Measurements from ENCODE around the gene OXA1L.

DNA sequence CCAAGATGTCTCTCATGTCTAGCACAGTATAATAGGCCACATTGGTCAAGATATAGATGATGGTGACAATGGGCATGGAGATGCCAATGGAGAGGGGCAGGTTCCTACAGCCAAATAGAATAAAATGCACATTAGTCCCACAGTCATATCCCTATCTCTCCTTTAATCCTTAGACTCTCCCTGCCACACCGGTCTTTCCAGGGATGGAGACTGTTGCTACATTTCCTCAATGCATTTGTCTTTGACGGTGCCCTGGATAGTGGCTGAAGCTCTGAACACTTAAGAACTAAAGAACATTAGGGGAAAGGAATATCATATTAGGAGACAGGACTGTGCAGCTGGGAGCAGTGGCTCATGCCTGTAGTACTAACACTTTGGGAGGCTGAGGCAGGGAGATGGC is 9.7 kb downstream of the OXA1L start:
- TF ChIP-seq POLR2A (IDR thresholded peaks at IDR 0.05; ENCODE audit: low read depth, low read length), result no peak
- 0 out of 2 replicates have a peak, but pooled peaks have one; percentile 36 for TF ChIP-seq POLR2AphosphoS5 (IDR thresholded peaks at IDR 0.05; ENCODE audit: low read depth, low read length)
- TF ChIP-seq TAF1 (IDR thresholded peaks at IDR 0.05; ENCODE audit: low read depth, low read length), result no peak
- no peak for TF ChIP-seq SPI1 (IDR thresholded peaks at IDR 0.05; ENCODE audit: low read depth, low read length)
- TF ChIP-seq PAX5 (IDR thresholded peaks at IDR 0.05; ENCODE audit: insufficient read depth, low read length, severe bottlenecking), result no peak
- TF ChIP-seq POU2F2 (IDR thresholded peaks at IDR 0.05; ENCODE audit: low read depth, low read length), result no peak

Measured in GM12891 (cell line).